ENCODE measurements around the gene SRSF3.
"Not testable (repeated sequence)": the region's sequence is repeated elsewhere in the genome, so short reads cannot be mapped to it uniquely, and the experiment has no call there.

SRSF3 gene

DNA sequence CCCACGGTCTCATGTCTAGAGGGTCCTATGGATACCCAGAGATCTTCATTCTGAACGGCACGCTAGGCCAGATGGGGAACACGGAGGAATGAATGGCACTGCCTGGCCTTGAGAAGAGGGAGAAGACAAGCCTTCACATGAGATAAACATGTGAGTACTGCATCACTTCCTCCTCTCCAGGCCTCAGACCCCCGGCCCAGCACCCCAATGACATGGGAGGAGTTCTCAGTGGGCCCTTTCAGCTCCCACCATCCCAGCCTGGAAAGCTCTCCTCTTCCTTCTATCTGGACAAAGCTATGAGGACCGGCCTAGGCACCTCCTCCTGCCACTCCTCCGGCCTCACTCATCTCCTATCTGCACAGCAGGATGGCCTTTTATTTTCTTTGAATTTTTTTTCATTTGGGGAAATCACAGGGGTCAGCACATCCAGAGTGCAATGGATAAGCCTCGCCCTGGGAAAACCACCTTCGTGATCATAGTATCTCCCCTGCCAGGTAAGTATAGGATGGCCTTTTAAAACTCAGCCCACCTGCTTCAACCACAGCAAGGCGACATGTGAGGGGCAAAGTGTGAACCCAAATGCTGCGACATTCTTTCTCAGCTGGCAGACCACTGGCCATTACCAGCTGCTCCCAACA lies 45.1 kb downstream of the SRSF3 start:
- no peak overlapping the region for H3K27ac ChIP-seq

GRCh38 chr6:36641543-36641942 lies 47.4 kb downstream of the SRSF3 start:
- no peak overlapping the region for H3K27ac ChIP-seq
- no peak for DNase-seq (ENCODE audit: low read depth, low spot score)

More for the DNA sequence above, 45.1 kb downstream of the SRSF3 start:
- DNase-seq (ENCODE audit: low read depth, low spot score) = no peak

DNA sequence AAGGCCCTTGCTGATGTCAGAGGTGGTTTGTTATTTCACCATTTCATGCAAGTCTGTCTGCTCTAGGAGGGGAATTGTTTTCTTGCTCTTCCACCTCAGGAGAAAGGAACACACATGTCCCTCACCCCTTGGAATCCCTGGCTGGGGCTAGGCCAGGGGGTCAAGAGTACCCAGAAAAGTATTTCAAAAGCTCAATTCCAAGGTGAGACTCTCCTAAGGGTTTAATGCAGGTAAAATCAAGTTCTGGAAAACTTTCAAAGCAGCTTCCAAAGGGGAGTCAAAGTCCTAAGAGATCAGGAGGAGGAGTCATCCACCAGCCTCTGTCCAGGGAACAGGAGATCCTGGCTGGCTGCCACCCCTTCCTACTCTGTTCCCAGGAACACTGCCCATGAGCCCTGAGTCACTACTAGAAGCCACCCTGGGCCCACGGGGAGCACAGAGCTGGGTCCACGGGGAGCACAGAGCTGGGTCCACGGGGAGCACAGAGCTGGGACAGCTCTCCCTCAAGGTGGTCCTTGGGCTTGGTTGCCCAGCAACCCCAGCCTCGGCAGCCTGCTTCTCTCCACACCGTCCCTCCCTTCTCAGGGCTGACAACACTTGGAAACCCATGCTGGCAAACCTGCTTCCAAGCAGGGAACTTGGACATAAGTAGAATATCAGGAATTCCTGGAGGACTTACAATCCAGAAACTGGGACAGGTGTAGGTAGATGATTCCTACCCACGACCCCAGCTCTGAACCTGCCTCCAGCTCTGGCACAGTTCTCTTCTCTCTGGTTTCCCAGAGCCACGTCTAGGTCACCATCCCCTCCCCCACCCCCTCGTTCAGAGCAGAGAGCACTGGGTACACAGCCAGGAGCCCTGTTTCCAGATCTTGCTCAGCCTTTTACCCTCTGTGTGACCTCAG lies 49.0 kb downstream of the SRSF3 start:
- DNase-seq (ENCODE audit: low read depth, low spot score) = no peak
- peak overlapping the region; percentile 18 for H3K27ac ChIP-seq

GRCh38 chr6:36643977-36644376 lies 49.8 kb downstream of the SRSF3 start:
- DNase-seq (ENCODE audit: low read depth, low spot score) = no peak
- H3K27ac ChIP-seq = peak overlapping the region; percentile 42

DNA sequence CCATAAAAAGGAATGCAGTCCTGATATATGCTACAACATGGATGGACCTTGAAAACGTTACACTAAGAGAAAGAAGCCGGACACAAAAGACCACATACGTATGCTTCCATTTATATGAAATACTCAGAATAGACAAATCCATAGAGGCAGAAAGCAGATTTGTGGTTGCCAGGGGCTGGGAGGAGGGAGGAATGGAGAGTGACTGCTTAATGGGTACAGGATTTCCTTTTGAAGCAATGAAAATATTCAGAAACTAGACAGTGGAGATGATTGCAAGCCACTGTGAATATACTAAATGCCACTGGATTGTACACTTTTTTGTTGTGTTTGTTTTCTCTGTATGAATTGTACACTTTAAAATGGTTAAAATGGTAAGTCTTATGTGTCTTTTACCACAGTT lies 54.9 kb downstream of the SRSF3 start:
- no peak for DNase-seq (ENCODE audit: low read depth, low spot score)
- H3K27ac ChIP-seq = no peak overlapping the region

GRCh38 chr6:36649701-36650484 lies 55.7 kb downstream of the SRSF3 start:
- DNase-seq (ENCODE audit: low read depth, low spot score) = no peak
- no peak overlapping the region for H3K27ac ChIP-seq

GRCh38 chr6:36650848-36651478 lies 56.8 kb downstream of the SRSF3 start:
- no peak for DNase-seq (ENCODE audit: low read depth, low spot score)
- H3K27ac ChIP-seq = no peak overlapping the region

DNA sequence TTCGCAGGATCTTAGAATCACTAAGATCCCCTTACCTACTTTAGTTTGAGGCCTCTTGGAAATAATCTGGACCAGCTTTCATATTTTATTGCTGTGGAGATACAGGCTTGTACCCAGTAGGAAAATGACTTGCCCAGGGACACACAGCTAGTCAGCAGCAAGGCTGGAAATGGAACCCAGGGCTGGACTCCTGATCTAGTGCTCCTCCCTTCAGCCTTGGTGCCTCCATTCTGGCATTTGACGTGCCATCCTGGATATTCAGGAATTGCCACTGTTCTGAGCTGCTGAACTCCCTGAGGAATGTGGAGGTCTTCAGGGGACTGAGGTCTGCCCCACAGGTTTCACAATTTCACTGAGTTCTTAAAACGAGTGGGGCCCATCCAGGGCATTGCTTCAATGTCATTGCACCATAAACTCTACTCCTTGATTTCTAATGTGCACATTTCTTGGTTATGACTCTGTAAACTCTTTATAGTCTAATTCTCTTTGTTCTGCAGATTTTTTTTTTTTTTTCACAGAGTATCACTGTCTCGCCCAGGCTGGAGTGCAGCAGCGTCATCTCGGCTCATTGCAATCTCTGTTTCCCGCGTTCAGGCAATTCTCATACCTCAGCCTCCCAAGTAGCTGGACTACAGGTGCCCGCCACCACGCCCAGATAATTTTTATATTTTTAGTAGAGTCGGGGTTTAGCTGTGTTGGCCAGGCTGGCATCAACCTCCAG lies 57.7 kb downstream of the SRSF3 start:
- no peak for DNase-seq (ENCODE audit: low read depth, low spot score)
- H3K27ac ChIP-seq = no peak overlapping the region

DNA sequence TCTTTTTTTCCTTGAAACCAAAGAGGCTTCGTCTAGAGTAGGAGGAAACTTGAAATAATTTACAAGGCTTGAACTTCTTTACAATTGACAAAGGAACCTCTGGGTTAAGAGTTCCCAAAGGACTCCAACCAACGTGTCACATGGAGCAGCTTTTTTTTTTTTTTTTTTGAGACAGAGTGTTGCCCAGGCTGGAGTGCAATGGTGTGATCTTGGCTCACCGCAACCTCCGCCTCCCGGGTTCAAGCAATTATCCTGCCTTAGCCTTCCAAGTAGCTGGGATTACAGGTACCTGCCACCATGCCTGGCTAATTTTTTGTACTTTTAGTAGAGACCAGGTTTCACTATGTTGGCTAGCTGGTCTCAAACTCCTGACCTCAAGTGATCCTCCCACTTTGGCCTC lies 60.3 kb downstream of the SRSF3 start:
- not testable (repeated sequence) for H3K27ac ChIP-seq; DNase-seq (ENCODE audit: low read depth, low spot score)

All from epithelial cell of prostate (primary cell).